ENCODE data around the gene SPOUT1.
"Not testable (repeated sequence)": the region's sequence is repeated elsewhere in the genome, so short reads cannot be mapped to it uniquely, and the experiment has no call there.

SPOUT1 gene

GRCh38 chr9:128808543-128808942 is 21.1 kb downstream of the SPOUT1 start:
- DNase-seq: no peak

- no peak for DNase-seq
These were observed 21.8 kb downstream of the SPOUT1 start for GRCh38 chr9:128807827-128808226.

DNA sequence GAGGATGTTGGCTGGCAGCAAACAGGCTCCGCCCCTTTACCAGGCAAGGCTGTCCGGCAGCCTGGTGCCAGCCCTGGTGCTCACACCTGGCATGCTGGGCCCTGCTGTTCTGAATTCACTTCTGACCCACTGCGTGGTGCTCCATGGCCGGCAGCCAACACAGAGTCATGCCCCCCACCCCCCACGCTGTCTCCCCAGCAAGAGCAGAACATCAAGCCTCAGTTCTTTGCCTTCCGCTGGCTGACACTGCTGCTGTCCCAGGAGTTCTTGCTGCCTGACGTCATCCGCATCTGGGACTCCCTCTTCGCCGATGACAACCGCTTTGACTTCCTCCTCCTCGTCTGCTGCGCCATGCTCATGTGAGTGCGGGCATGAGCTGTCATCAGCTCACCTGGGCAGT is 23.9 kb downstream of the SPOUT1 start:
- DNase-seq: no peak

- DNase-seq: no peak
These were observed 27.1 kb downstream of the SPOUT1 start for GRCh38 chr9:128802482-128802881.

DNA sequence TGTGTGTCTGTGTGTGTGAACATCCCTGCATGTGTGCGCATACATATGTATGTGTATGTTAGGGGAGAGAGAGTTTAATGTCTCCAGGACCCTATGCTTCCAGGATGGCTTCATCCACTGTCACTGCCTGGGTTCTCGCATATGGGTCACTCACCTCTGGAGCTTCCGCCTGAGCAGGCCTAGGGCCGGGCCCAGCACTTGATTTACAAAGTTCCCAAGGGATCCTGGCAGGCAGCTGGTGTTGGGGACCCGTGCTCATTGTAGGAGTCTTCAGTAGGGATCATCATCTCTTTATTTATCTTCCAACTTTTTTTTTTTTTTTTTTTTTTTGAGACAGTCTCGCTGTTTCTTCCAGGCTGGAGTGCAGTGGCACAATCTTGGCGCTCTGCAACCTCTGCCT is 29.5 kb downstream of the SPOUT1 start:
- no peak for DNase-seq

DNA sequence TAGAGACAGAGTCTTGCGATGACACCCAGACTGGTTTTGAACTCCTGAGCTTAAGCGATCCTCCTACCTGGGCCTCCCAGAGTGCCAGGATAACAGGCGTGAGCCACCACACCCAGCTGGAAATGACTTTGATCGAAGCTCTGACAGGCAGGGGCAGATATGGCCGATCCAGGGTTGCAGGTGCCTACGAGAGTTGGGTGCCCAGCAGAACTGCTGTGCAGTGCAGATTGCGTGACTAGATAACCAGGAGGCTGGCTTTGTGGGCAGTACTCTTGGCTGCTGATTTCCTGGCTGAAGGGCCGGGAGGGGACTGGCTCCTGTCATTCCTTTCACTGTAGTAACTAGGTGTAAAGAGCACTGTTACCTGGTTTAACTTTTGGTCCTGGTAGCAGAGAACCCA is 30.7 kb downstream of the SPOUT1 start:
- no peak for DNase-seq

DNA sequence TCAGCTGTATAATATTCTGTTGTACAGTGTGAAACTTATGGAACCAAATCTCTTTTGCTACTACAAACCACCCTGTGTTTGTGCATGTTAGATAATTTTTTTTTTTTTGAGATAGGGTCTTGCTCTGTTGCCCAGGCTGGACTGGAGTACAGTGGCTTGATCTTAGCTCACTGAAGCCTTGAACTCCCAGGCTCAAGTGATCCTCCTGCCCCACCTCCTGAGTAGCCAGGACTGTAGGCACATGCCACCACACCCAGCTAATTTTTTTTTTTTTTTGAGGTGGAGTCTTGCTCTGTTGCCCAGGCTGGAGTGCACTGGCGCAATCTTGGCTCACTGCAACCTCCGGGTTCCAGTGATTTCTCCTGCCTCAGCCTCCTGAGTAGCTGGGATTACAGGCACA is 34.6 kb downstream of the SPOUT1 start:
- DNase-seq: not testable (repeated sequence)

- no peak for DNase-seq
These were observed 36.5 kb downstream of the SPOUT1 start for GRCh38 chr9:128792978-128793686.

DNA sequence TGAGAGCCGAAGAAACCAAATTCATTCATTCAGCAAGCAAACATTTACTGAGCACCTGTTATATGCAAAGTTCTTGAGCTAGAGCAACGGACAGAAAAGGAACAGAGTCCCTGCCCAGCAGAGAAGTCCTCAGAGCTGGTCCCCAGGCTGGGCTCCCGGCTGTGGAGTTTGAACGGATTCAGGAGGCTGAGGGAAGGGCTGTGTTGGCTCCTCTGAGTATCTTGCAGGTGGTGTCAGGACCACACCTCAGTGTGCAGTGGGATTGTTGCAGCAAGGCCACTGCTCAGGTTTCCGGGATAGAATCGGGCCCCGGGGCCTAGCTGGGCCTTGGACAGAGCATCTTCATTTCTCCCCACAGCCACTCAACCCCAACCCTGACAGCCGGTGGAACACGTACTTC is 37.5 kb downstream of the SPOUT1 start:
- no peak for DNase-seq

- no peak for DNase-seq
These were observed 39.1 kb downstream of the SPOUT1 start for GRCh38 chr9:128790536-128790935.

DNA sequence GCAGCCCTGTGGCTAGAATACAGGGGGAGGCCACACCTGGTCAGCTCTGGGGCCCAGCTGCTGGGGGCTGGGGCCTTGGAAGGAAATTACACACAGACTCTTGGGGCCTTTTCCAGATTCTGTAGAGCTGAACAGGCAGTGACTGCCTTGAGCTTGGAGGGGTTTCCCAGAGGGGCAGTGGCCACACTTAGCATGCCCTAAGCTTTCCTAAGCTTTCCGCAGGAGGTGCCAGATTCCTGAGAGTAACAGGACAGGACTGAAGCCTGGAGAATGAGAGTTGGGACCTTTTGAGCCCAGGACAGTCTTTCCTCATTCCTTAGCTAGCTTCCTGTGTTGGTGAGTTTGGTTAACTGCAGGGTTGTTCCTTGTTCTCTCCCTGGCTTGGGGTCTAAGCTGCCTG is 41.1 kb downstream of the SPOUT1 start:
- DNase-seq: no peak

- no peak for DNase-seq
These were observed 41.9 kb downstream of the SPOUT1 start for GRCh38 chr9:128787659-128788058.

- DNase-seq: peak; percentile 75
These were observed 42.7 kb downstream of the SPOUT1 start, which contains the start of gene TBC1D13 for GRCh38 chr9:128786681-128787601. Gene TBC1D13, plus strand, starts transcription at chr9:128787253. Its CDS starts 101 bp downstream, at chr9:128787354.

DNA sequence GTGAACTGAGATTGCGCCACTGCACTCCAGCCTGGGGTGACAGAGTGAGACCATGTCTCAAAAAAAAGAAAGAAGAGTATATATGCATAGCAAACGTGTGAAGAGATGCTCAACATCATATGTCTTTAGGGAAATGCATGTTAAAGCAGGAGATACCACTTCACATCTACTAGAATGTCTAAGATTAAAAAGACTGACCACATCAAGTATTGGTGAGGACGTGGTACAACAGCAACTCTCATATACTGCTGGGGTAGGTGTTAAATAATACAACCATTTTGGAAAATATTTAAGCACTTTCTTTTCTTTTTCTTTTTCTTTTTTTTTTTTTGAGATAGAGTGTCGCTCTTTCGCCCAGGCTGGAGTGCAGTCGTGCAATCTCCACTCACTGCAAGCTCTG is 44.2 kb downstream of the SPOUT1 start:
- DNase-seq: no peak

GRCh38 chr9:128782669-128783068 is 46.9 kb downstream of the SPOUT1 start:
- DNase-seq: no peak

DNA sequence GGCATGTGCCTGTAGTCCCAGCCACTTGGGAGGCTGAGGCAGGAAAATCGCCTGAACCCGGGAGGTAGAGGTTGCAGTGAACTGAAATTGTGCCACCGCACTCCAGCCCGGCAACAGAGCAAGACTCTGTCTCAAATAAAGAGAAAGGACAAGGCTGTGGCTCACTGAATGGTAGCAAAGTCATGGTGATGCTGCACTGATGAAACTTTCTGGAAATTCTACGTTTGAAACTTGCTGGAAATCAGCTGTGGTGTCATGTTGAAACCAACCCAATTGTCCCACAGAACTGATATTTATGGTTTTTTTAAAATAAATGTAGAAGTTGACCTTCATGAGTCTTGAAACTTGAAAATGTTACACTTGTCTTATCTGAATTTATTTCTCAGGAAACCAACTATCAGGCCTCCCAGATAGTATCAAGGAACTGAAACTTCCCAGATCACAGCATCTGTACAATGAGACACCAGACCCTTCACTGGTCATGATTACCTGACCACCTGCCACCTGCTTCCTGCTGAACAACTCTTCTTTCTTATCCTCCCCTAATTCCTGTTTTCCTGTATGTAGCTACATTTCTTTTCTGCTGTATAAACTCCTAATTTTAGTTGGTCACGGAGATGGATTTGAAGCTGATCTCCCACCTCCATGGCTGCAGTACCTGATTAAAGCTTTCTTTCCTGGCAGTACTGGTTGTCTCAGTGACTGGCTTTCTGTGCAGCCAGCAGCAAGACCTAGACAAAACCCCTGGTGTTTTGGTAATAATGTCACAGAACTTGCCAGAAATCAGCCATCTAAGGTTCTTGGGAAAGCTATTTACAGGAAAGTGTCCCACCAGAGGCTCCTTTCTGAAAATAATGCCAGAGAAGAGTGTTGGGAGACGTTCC is 48.2 kb downstream of the SPOUT1 start:
- no peak for DNase-seq

- not testable (repeated sequence) for DNase-seq
These were observed 49.5 kb downstream of the SPOUT1 start for GRCh38 chr9:128780093-128780492.

DNA sequence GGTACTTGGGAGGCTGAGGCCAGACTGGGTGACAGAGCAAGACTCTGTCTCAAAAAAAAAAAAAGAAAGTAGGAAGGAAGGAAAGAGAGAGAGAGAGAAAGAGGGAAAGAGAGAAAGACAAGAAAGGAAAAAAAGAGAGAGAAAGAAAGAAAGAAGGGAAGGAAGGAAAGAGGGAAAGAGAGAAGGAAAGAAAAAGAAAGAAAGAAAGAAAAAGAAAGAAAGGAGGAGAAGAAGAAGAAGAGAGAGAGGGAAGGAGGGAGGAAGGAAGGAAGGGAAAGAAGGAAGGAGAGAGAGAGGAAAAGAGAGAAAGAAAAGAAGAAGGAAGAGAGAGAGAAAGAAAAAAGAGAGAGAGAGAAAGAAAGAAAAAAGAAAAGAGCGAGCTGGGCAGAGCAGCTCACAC is 54.8 kb downstream of the SPOUT1 start:
- DNase-seq: no peak

DNA sequence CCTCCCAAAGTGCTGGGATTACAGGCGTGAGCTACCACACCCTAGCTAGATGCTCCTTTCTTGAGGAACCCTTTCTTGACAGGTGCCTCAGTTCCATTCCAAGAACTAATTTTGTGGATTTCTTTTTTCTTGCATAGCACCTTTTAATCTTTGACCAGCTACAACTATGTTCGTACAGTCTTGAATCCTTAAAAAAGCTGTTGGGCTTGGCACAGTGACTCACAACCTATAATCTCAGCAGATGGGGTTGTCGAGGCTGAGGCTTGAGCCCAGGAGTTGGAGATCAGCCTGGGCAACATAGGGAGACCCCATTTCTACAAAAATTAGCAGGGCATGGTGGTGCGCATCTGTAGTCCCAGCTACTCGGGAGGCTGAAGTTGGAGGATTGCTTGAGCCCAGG is 56.5 kb downstream of the SPOUT1 start:
- DNase-seq: no peak

- DNase-seq: peak; percentile 65
These were observed 57.7 kb downstream of the SPOUT1 start, which contains the start of gene ZER1 for GRCh38 chr9:128771745-128772519. Gene ZER1, minus strand, starts transcription at chr9:128771927. Its CDS starts 16,362 bp downstream, at chr9:128755565.

DNA sequence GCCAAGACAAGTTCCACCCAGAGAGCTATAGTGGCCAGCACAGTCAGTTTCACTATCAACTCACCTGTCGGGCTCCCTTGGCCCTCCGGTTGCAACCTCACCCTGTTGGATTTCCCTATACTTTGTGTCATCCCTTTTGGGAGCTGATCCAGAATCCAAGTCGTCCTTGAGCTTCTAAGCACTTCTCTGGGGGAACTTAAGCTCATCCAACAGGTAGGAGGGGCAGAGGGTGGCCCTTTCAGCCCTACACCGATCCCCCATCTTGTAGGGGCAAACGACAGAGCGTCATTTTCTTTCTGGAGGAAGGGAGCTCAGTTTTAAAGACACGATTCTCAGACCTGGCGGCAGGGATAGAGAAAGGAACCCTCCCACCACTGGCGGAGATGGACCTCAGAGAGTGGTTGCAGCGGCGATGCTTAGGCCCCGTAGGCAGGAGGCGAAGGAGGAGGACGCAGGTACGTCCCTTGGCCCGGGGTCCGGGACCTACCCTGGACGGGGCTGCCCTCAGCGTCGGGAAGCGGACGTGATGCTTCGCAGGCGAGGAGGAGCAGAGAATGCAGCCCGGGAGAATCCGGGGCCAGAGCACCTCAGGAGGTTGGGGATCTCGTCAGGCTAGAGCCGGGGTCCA is 58.4 kb downstream of the SPOUT1 start:
- no peak for DNase-seq

Measured in T1000 (cell line).